Fibroblast of skin of right biceps (primary cell): Measurements from ENCODE around the gene RDX.
"Not testable (repeated sequence)": the region's sequence is repeated elsewhere in the genome, so short reads cannot be mapped to it uniquely, and the experiment has no call there.

ENCODE experiments used
- DNase-seq: peaks from one replicate; pipeline ENCODE4 v3.0.0-alpha.2; 2013

Gene RDX

GRCh38 chr11:110196884-110197420, 99.5 kb downstream of the RDX start:
- DNase-seq, result no peak

DNA sequence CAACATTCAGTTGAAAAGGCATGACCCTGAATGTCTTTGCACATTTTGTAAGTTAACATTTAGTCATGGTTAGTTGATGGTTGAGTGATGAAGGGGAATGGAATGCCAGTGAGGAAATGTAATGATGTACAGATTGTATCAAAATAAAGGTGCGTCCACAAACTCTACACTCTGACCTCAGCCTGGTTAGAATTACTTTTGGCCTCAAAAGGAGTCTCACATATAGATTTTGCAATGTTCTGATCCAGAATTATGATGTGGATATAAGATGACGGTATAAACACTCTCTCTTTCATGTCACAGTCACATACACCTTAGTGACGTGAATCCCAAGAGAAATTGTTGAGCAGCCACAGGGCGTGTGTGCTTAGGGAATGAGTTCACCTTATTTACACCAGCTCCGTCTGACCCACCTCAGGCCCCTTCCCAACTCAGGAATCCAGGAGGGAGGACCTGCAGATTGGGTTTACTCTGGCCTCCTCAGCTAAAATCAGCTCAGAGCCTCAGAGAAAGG, 100.1 kb downstream of the RDX start:
- DNase-seq, result peak; percentile 87

GRCh38 chr11:110194211-110194766, 102.1 kb downstream of the RDX start:
- DNase-seq, result peak; percentile 69

- DNase-seq, result not testable (repeated sequence)
Measured at GRCh38 chr11:110192604-110193282, 103.7 kb downstream of the RDX start.

GRCh38 chr11:110190885-110191284, 105.5 kb downstream of the RDX start:
- DNase-seq, result no peak

GRCh38 chr11:110187731-110188130, 108.7 kb downstream of the RDX start:
- no peak for DNase-seq

GRCh38 chr11:110186867-110187266, 109.5 kb downstream of the RDX start:
- DNase-seq, result no peak

GRCh38 chr11:110186456-110186855, 110.0 kb downstream of the RDX start:
- no peak for DNase-seq

GRCh38 chr11:110185599-110185998, 110.8 kb downstream of the RDX start:
- no peak for DNase-seq

DNA sequence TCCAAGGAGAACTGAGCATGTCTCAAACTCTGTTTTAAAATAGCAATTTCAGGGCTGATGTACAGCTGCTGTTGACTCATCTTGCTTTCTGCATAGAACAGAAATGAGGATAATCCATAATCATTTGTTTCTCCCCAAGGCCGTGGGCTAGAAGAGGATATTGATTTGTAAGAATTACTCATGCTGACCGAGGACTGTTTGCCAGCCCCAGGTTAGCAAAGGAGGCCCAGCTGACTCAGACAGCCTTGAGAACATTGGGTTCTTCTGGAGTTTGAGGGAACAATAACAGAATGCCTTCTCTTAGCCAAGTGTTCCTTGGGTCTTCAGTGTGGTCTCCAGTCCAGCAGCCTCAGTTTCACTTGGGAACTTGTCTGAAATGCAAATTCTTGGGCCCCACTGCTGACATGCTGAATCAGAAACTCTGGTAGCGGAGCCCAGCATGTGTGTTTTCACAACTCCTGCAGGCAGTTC, 111.3 kb downstream of the RDX start:
- peak; percentile 50 for DNase-seq

DNA sequence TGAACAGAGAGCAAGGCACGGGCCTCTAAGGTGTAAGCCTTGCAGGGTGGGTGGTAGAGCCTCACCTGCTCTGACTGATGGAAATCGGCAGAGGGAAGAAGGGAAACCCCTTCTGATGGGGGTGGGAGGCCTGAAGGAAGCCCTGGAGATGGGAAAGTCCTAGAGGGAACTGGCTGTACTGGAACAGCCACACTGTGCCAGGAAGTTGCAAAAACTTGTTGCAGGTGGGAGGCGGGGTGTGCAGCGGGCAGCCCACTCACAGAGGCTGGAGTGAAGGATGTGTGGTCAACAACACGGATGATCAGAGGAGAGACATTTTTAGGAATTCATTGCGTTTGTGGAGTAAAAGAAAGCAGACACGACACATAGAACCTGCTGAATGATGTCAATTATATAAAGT, 112.0 kb downstream of the RDX start:
- no peak for DNase-seq

GRCh38 chr11:110182886-110183285, 113.5 kb downstream of the RDX start:
- peak; percentile 74 for DNase-seq

- no peak for DNase-seq
Measured at GRCh38 chr11:110179064-110179463, 117.3 kb downstream of the RDX start.

DNA sequence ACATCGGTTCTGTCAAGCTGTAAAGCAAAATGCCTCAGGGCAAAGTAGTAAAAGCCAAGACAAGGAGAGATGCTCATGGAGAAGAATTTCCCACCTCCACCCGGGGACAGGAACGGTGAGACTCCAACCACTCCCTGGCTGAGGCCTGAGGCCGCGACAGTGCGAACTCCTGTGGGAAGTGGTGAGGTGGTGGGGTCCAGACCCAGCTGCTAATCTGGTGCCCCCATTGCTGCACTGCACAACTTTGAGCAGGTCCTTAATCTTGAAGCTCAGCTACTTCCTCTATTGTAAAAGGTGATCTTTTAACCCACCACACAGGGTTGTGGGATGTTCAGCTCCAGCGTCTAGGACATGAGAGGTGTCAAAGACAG, 119.3 kb downstream of the RDX start:
- no peak for DNase-seq

GRCh38 chr11:110176366-110177085, 119.9 kb downstream of the RDX start:
- peak; percentile 55 for DNase-seq

DNA sequence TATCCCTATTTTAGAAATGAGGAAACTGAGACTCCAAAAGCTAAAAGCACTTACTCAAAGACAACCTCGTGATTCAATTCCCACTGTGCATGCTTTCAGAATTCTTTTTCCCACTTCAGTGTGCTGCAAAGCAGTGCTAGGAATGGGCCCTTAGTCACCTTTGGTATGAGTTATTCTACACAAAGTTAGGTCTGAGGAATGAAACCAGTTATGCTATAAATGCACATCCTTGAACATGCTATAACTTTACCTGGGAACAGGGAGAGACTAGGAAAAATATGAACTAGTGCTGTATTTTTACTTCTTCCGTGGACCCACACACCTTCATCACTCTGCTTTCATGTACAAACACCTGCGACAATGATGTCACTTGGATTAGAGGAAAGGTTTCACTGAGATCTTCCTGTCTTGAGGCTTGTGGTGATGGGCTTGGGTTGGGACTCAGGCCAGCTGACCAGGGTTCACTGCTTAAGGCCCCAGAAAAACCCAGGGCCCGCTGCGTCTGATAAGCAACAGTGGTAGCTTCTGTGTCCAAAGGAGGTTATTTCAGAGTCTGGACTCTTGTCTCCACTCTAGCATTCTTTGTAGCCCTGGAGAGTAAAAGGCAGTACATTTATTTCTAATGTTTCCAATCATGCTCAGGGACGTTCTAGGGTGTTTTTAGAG, 121.6 kb downstream of the RDX start:
- DNase-seq, result peak; percentile 57

GRCh38 chr11:110173811-110174644, 122.4 kb downstream of the RDX start:
- peak; percentile 70 for DNase-seq

DNA sequence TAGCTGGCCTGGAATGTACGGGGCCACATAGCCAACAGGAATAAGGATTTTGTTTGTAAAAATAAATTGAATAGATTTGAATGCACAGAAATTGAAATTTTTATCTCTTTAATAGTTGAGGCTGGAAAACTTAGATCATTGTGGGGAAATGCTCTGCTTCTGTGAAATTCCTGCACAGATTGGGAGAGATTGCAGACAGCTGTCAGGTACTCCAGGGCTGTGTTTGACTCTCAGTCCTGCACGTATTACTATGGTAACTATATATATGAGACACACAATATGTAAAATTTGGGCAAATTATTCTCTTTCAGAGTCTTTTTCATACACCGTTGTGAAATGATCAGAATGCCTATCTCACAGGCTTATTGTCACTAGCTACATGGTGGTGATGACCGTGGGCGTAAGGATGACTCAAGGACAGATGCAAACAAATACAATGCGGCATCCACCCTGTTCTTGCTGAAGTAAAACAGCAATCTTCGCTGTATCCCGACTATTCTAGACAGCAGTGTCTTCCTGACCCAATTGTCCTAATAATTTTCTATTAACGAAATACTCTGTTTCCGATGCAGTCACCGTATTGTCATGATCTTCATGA, 123.8 kb downstream of the RDX start:
- DNase-seq, result no peak

DNA sequence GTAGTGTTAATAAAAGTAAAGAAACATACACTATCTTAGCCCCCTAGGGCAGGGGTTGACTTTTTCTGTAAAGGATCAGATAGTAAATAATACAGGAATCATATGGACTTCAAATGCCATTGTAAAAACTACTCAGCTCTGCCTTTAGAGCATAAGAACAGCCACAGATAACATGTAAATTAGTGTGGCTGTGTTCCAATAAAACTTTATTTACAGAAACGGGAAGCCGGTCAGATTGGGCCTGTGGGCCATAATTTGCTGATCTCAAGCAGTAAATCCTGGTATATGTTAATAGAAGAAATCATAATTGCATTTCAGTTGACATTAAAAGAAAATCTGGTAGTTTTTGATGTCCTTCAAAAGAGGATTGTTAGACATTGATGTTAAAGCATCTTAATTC, 126.7 kb downstream of the RDX start:
- DNase-seq, result no peak

- no peak for DNase-seq
Measured at GRCh38 chr11:110168033-110168803, 128.2 kb downstream of the RDX start.
